ENCODE measurements around the gene ACTL9. TPM values are rescaled to one million over a fixed set of nuclear protein-coding genes. Genes with fewer than 3 reads are reported as not detected.

The ACTL9 gene
- total and polyA plus RNA-seq, 11 donors: not detected

- ATAC-seq (peak in 1 of 4 donors; percentile 21), DNase-seq (no peak)
- H3K36me3 ChIP-seq: no peaks in the 10 kb centered on the region
- no peak overlapping the region for H3K4me3 ChIP-seq
- WGBS, 4 donors: 62 to 68% (median 65%) methylated on average over 19 to 60 of the region's 60 CpGs
- intact Hi-C loops (cut with DNase I): loop anchor here in 1 of 10 donors (10.0 kb wide), 1 partner anchor 433 kb away; no protein-coding TSS in a partner anchor
- H3K27ac ChIP-seq: no peak overlapping the region
- TF ChIP-seq, protein P1, sequence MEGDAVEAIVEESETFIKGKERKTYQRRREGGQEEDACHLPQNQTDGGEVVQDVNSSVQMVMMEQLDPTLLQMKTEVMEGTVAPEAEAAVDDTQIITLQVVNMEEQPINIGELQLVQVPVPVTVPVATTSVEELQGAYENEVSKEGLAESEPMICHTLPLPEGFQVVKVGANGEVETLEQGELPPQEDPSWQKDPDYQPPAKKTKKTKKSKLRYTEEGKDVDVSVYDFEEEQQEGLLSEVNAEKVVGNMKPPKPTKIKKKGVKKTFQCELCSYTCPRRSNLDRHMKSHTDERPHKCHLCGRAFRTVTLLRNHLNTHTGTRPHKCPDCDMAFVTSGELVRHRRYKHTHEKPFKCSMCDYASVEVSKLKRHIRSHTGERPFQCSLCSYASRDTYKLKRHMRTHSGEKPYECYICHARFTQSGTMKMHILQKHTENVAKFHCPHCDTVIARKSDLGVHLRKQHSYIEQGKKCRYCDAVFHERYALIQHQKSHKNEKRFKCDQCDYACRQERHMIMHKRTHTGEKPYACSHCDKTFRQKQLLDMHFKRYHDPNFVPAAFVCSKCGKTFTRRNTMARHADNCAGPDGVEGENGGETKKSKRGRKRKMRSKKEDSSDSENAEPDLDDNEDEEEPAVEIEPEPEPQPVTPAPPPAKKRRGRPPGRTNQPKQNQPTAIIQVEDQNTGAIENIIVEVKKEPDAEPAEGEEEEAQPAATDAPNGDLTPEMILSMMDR (IDR thresholded peaks at IDR 0.05): peak in 2 of 12 donors; percentile 15 to 23
- no peak for TF ChIP-seq POLR2A (IDR thresholded peaks at IDR 0.05)
- H3K27me3 ChIP-seq: peaks cover 2 to 71% (median 9%) of the 10 kb centered on the region in 9 donors
- H3K9me3 ChIP-seq: no peaks in the 10 kb centered on the region
- H3K4me1 ChIP-seq: peaks cover 0 to 6% (median 0%) of the 10 kb centered on the region in 12 donors
Measured at GRCh38 chr19:8697671-8698432, 743 bp downstream of the ACTL9 start.

GRCh38 chr19:8696993-8697392, 1.6 kb downstream of the ACTL9 start:
- TF ChIP-seq, protein P1 (IDR thresholded peaks at IDR 0.05): no peak
- no peak for TF ChIP-seq POLR2A (IDR thresholded peaks at IDR 0.05)
- Histone ChIP-seq H3K27me3 (peaks cover 2 to 78% (median 9%) of the 10 kb centered on the region in 9 donors), H3K4me3 (no peak overlapping the region), H3K9me3 (no peaks in the 10 kb centered on the region), H3K36me3 (no peaks in the 10 kb centered on the region), H3K27ac (no peak overlapping the region), H3K4me1 (peaks cover 0 to 6% (median 0%) of the 10 kb centered on the region in 12 donors)
- WGBS, 4 donors: 29 to 50% (median 45%) methylated on average over 1 of the region's 1 CpG
- intact Hi-C loops (cut with DNase I): loop anchor here in 1 of 10 donors (10.0 kb wide), 1 partner anchor 432 kb away; no protein-coding TSS in a partner anchor
- no peak for ATAC-seq
- DNase-seq: no peak

- 60 to 72% (median 67%) methylated on average over 6 of the region's 6 CpGs for WGBS, 4 donors
- H3K4me3 ChIP-seq: no peak overlapping the region
- DNase-seq (no peak), ATAC-seq (no peak)
- no peaks in the 10 kb centered on the region for H3K36me3 ChIP-seq
- no peaks in the 10 kb centered on the region for H3K4me1 ChIP-seq
- intact Hi-C loops (cut with DNase I): loop anchor here in 2 of 10 donors (2.0 to 10.0 kb wide), 2 partner anchors 41 to 431 kb away; no protein-coding TSS in a partner anchor
- no peak overlapping the region for H3K27ac ChIP-seq
- no peaks in the 10 kb centered on the region for H3K9me3 ChIP-seq
- no peak for TF ChIP-seq POLR2A (IDR thresholded peaks at IDR 0.05)
- TF ChIP-seq, protein P1 (IDR thresholded peaks at IDR 0.05): no peak
- peaks cover 2 to 78% (median 9%) of the 10 kb centered on the region in 9 donors for H3K27me3 ChIP-seq
Measured at GRCh38 chr19:8695911-8696310, 2.7 kb downstream of the ACTL9 start.

DNA sequence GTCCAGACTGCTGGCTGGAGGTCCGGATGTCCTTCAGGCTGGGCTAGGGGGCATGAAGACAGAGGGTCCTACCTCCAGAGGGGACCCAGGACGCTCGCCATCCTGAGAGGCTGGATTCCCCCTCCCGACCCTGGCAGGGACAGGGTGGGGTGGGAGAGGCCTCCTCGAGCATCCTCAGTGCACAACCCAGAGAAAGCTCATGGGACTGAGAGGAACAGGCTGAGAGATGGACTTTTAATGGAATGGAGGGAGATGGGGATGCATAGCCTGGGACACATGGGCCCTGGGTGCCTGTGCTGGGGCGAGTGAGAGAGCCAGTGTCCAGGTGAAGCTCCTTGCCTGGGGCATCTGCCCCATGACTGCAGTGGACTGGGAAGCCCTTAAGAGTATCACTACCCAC, 3.1 kb downstream of the ACTL9 start:
- DNase-seq: no peak
- intact Hi-C loops (cut with DNase I): loop anchor here in 2 of 10 donors (2.0 to 10.0 kb wide), 2 partner anchors 41 to 431 kb away; no protein-coding TSS in a partner anchor
- ATAC-seq: no peak
- Histone ChIP-seq H3K27me3 (peaks cover 2 to 74% (median 9%) of the 10 kb centered on the region in 9 donors), H3K9me3 (no peaks in the 10 kb centered on the region), H3K27ac (no peak overlapping the region), H3K36me3 (no peaks in the 10 kb centered on the region), H3K4me3 (no peak overlapping the region), H3K4me1 (no peaks in the 10 kb centered on the region)
- WGBS, 4 donors: 54 to 62% (median 58%) methylated on average over 6 of the region's 6 CpGs
- TF ChIP-seq POLR2A (IDR thresholded peaks at IDR 0.05): no peak
- TF ChIP-seq, protein P1 (IDR thresholded peaks at IDR 0.05): no peak
